ENCODE data around the gene PLB1. TPM values are rescaled to one million over a fixed set of nuclear protein-coding genes. Genes with fewer than 3 reads are reported as not detected.

The PLB1 gene
- polyA plus RNA-seq, 3 donors, result 20.2 to 35.8 (median 23.9) TPM

GRCh38 chr2:28463211-28463816 lies 32.5 kb upstream of the PLB1 start:
- Histone ChIP-seq H3K9ac (ENCODE audit: insufficient read depth, low read length, poor library complexity, severe bottlenecking) (no peak overlapping the region), H3K36me3 (replicated peaks in 1 of 2; ENCODE audit: control insufficient read depth in 1 of 2, insufficient read depth in 2 of 2, low read length in 2 of 2) (no peaks in the 10 kb centered on the region), H3K4me3 (replicated peaks in 1 of 3; ENCODE audit: low read depth in 2 of 3, low read length in 3 of 3) (peak overlapping the region in 1 of 3 experiments; percentile 46), H3K27me3 (ENCODE audit: control insufficient read depth in 2 of 2, insufficient read depth in 2 of 2, low read length in 2 of 2) (no peaks in the 10 kb centered on the region), H4K20me1 (ENCODE audit: insufficient read depth, low read length) (no peaks in the 10 kb centered on the region), H3K9me3 (replicated peaks in 1 of 2; ENCODE audit: control insufficient read depth in 1 of 2, insufficient read depth in 1 of 2, low read length in 2 of 2) (no peaks in the 10 kb centered on the region), H3K79me2 (ENCODE audit: insufficient read depth, low read length) (no peaks in the 10 kb centered on the region), H3K4me2 (replicated peaks; ENCODE audit: extremely low read depth, low read length, poor library complexity, severe bottlenecking) (peak overlapping the region; percentile 63), H3K27ac (ENCODE audit: low read depth in 1 of 2, low read length in 2 of 2) (peak overlapping the region; percentile 41 to 88), H2AFZ (ENCODE audit: insufficient read depth, low read depth, low read length, poor library complexity, severe bottlenecking) (peak overlapping the region; percentile 66), H3K4me1 (ENCODE audit: control insufficient read depth in 1 of 2, insufficient read depth in 2 of 2, low read length in 2 of 2) (peaks cover 53 to 74% of the 10 kb centered on the region in 2 donors)
- TF ChIP-seq CTCF (IDR thresholded peaks at IDR 0.05), result no peak
- Mint-ChIP-seq H3K27ac (peak overlapping the region; percentile 91 to 97 (median 95)), H3K9me3 (peaks cover 0 to 8% (median 3%) of the 10 kb centered on the region in 7 donors), H3K4me3 (peak overlapping the region in 1 of 2 donors; percentile 53), H3K27me3 (ENCODE audit: low read depth in 3 of 3) (no peaks in the 10 kb centered on the region), H3K4me1 (peaks cover 69% of the 10 kb centered on the region), H3K36me3 (peaks cover 0 to 5% of the 10 kb centered on the region in 2 donors)
- WGBS (ENCODE audit: insufficient coverage), result 13% methylated on average over 3 of the region's 6 CpGs
- DNase-seq, result no peak
- intact Hi-C loops (cut with micrococcal nuclease), result no loop called here

GRCh38 chr2:28463893-28464292 lies 32.0 kb upstream of the PLB1 start:
- Histone ChIP-seq H3K27ac (ENCODE audit: low read depth in 1 of 2, low read length in 2 of 2) (peak overlapping the region in 1 of 2 donors; percentile 88), H3K36me3 (replicated peaks in 1 of 2; ENCODE audit: control insufficient read depth in 1 of 2, insufficient read depth in 2 of 2, low read length in 2 of 2) (no peaks in the 10 kb centered on the region), H3K9ac (ENCODE audit: insufficient read depth, low read length, poor library complexity, severe bottlenecking) (peak overlapping the region; percentile 22), H3K79me2 (ENCODE audit: insufficient read depth, low read length) (no peaks in the 10 kb centered on the region), H3K27me3 (ENCODE audit: control insufficient read depth in 2 of 2, insufficient read depth in 2 of 2, low read length in 2 of 2) (no peaks in the 10 kb centered on the region), H4K20me1 (ENCODE audit: insufficient read depth, low read length) (no peaks in the 10 kb centered on the region), H2AFZ (ENCODE audit: insufficient read depth, low read depth, low read length, poor library complexity, severe bottlenecking) (peak overlapping the region; percentile 66), H3K9me3 (replicated peaks in 1 of 2; ENCODE audit: control insufficient read depth in 1 of 2, insufficient read depth in 1 of 2, low read length in 2 of 2) (no peaks in the 10 kb centered on the region), H3K4me2 (replicated peaks; ENCODE audit: extremely low read depth, low read length, poor library complexity, severe bottlenecking) (peak overlapping the region; percentile 63), H3K4me3 (replicated peaks in 1 of 3; ENCODE audit: low read depth in 2 of 3, low read length in 3 of 3) (peak overlapping the region in 1 of 3 experiments; percentile 46), H3K4me1 (ENCODE audit: control insufficient read depth in 1 of 2, insufficient read depth in 2 of 2, low read length in 2 of 2) (peaks cover 58 to 80% of the 10 kb centered on the region in 2 donors)
- Mint-ChIP-seq H3K27ac (peak overlapping the region; percentile 91 to 97 (median 95)), H3K4me3 (peak overlapping the region in 1 of 2 donors; percentile 53), H3K9me3 (peaks cover 0 to 8% (median 3%) of the 10 kb centered on the region in 7 donors), H3K36me3 (peaks cover 0 to 5% of the 10 kb centered on the region in 2 donors), H3K4me1 (peaks cover 75% of the 10 kb centered on the region), H3K27me3 (ENCODE audit: low read depth in 3 of 3) (no peaks in the 10 kb centered on the region)
- intact Hi-C loops (cut with micrococcal nuclease), result no loop called here
- 4% methylated on average over 3 of the region's 4 CpGs for WGBS (ENCODE audit: insufficient coverage)
- no peak for TF ChIP-seq CTCF (IDR thresholded peaks at IDR 0.05)
- peak; percentile 74 to 82 (median 74) for DNase-seq
